Cardiac muscle cell (in vitro differentiated cells and primary cell): ENCODE results near the gene OSR1. TPM values are rescaled to one million over a fixed set of nuclear protein-coding genes. Genes with fewer than 3 reads are reported as not detected.
A peak's percentile ranks its signal among the peaks of the same experiment; 100 is the strongest.

Source experiments
- DNase-seq, 2 donors: peaks; one replicate each; pipeline versions ENCODE4 v3.0.0 to v3.0.0-alpha.2; 2010 to 2017; ENCODE audit warnings: low read depth in 1 of 2, low spot score in 1 of 2
- H3K27ac ChIP-seq: fragments of 200-600 bp; sonication (generic); 2 replicates; pipeline ENCODE4 v1.5.1; 2016
- H3K27me3 ChIP-seq: fragments of 200-600 bp; sonication (generic); 2 replicates; pipeline ENCODE4 v1.6.0; 2016; ENCODE audit warnings: control low read depth
- H3K36me3 ChIP-seq: fragments of 200-600 bp; sonication (generic); 2 replicates; pipeline ENCODE4 v1.5.1; 2016; ENCODE audit warnings: control low read depth
- H3K4me1 ChIP-seq: fragments of 200-600 bp; sonication (generic); 2 replicates; pipeline ENCODE4 v1.8.1; 2017; ENCODE audit warnings: low read depth, mild to moderate bottlenecking, mixed run types
- H3K4me3 ChIP-seq: fragments of 200-600 bp; sonication (generic); 2 replicates; pipeline ENCODE4 v1.5.1; 2016; ENCODE audit warnings: mild to moderate bottlenecking
- H3K9me3 ChIP-seq: fragments of 200-600 bp; sonication (generic); 2 replicates; pipeline ENCODE4 v1.5.1; 2017; ENCODE audit warnings: low read depth, mild to moderate bottlenecking, control low read depth
- CTCF ChIP-seq: IDR thresholded peaks from 2 replicates; pipeline ENCODE4 v1.5.1; 2012; ENCODE audit warnings: low read depth, mild to moderate bottlenecking, low read length
- polyA plus RNA-seq: library from polyadenylated mRNA; unstranded; fragments of >200 nt; fragmentation: Nextera tagmentation; extraction: Ambion mirVana; gene quantifications from 2 replicates; pipeline ENCODE4 v1.2.1, GENCODE V29; 2016
- total RNA-seq: library from RNA; depleted of rRNA; stranded (reverse); fragments of >200 nt; gene quantifications from 2 replicates; pipeline ENCODE4 v1.2.3, GENCODE V29; 2016

The OSR1 gene
- total and polyA plus RNA-seq, 2 experiments from 2014 or later: 20.8 to 23.2 TPM

GRCh38 chr2:19367326-19367725 lies 8.9 kb upstream of the OSR1 start:
- no peak overlapping the region for H3K27ac ChIP-seq
- H3K4me3 ChIP-seq: no peak overlapping the region
- no peak for TF ChIP-seq CTCF
- DNase-seq: peak in 1 of 2 donors; percentile 66
- no peaks in the 10 kb centered on the region for H3K9me3 ChIP-seq
- no peaks in the 10 kb centered on the region for H3K4me1 ChIP-seq
- no peaks in the 10 kb centered on the region for H3K36me3 ChIP-seq
- H3K27me3 ChIP-seq: peaks cover 99% of the 10 kb centered on the region

GRCh38 chr2:19365126-19365525 lies 6.7 kb upstream of the OSR1 start:
- Histone ChIP-seq H3K4me3 (no peak overlapping the region), H3K9me3 (no peaks in the 10 kb centered on the region), H3K36me3 (no peaks in the 10 kb centered on the region), H3K27ac (no peak overlapping the region), H3K27me3 (peaks cover 99% of the 10 kb centered on the region), H3K4me1 (no peaks in the 10 kb centered on the region)
- no peak for DNase-seq
- no peak for TF ChIP-seq CTCF

GRCh38 chr2:19364014-19364413 lies 5.6 kb upstream of the OSR1 start:
- Histone ChIP-seq H3K27ac (no peak overlapping the region), H3K36me3 (no peaks in the 10 kb centered on the region), H3K27me3 (peaks cover 100% of the 10 kb centered on the region), H3K4me1 (no peaks in the 10 kb centered on the region), H3K4me3 (no peak overlapping the region), H3K9me3 (no peaks in the 10 kb centered on the region)
- DNase-seq: no peak
- TF ChIP-seq CTCF: no peak

- Histone ChIP-seq H3K27me3 (peaks cover 96% of the 10 kb centered on the region), H3K4me1 (no peaks in the 10 kb centered on the region), H3K9me3 (no peaks in the 10 kb centered on the region), H3K36me3 (no peaks in the 10 kb centered on the region), H3K4me3 (peak overlapping the region; percentile 22), H3K27ac (no peak overlapping the region)
- no peak for TF ChIP-seq CTCF
- DNase-seq: no peak
Measured at GRCh38 chr2:19363474-19363778, 5.0 kb upstream of the OSR1 start.

- peak; percentile 87 for TF ChIP-seq CTCF
- peak; percentile 86 to 92 for DNase-seq
- Histone ChIP-seq H3K27me3 (peaks cover 95% of the 10 kb centered on the region), H3K4me3 (peak overlapping the region; percentile 22), H3K4me1 (no peaks in the 10 kb centered on the region), H3K27ac (no peak overlapping the region), H3K36me3 (no peaks in the 10 kb centered on the region), H3K9me3 (no peaks in the 10 kb centered on the region)
Measured at GRCh38 chr2:19362755-19363473, 4.5 kb upstream of the OSR1 start.
